HG03432 (cell line): ENCODE measurements around the gene TMEM150B.
A peak's percentile ranks its signal among the peaks of the same experiment; 100 is the strongest.

Experiments used
- ATAC-seq: cut with Tn5 transposase; IDR thresholded peaks from one replicate; pipeline ENCODE4 v1.9.1; 2021; ENCODE audit warnings: mild to moderate bottlenecking, moderate library complexity; ENCODE audit not compliant: unreplicated experiment

Gene TMEM150B

GRCh38 chr19:55279770-55280643, 45.1 kb downstream of the TMEM150B start, which contains the start of gene HSPBP1:
TSS of gene HSPBP1 (minus strand) at chr19:55280110. CDS start at chr19:55279608, 502 bp downstream.
- peak; percentile 64 for ATAC-seq

- no peak for ATAC-seq
These were observed 45.8 kb downstream of the TMEM150B start for GRCh38 chr19:55279340-55279739.

GRCh38 chr19:55278391-55279135, 46.6 kb downstream of the TMEM150B start:
- no peak for ATAC-seq

- no peak for ATAC-seq
These were observed 47.6 kb downstream of the TMEM150B start for GRCh38 chr19:55277494-55277893.

GRCh38 chr19:55276720-55277430, 48.3 kb downstream of the TMEM150B start:
- ATAC-seq: peak; percentile 11

- ATAC-seq: peak; percentile 49
These were observed 49.1 kb downstream of the TMEM150B start for GRCh38 chr19:55275851-55276719.

GRCh38 chr19:55273978-55274707, 51.0 kb downstream of the TMEM150B start:
- no peak for ATAC-seq

- no peak for ATAC-seq
These were observed 53.0 kb downstream of the TMEM150B start for GRCh38 chr19:55272142-55272541.

- ATAC-seq: no peak
These were observed 54.8 kb downstream of the TMEM150B start for GRCh38 chr19:55270172-55270942.

GRCh38 chr19:55269299-55269698, 55.8 kb downstream of the TMEM150B start:
- ATAC-seq: no peak

- no peak for ATAC-seq
These were observed 58.3 kb downstream of the TMEM150B start for GRCh38 chr19:55266840-55267239.

- ATAC-seq: no peak
These were observed 58.7 kb downstream of the TMEM150B start for GRCh38 chr19:55266404-55266803.

- ATAC-seq: no peak
These were observed 59.3 kb downstream of the TMEM150B start for GRCh38 chr19:55265723-55266386.

- no peak for ATAC-seq
These were observed 60.0 kb downstream of the TMEM150B start for GRCh38 chr19:55265173-55265572.

- ATAC-seq: no peak
These were observed 60.6 kb downstream of the TMEM150B start for GRCh38 chr19:55264531-55264930.
